GM23338 (cell line): ENCODE results near the gene ARPP21. TPM values are rescaled to one million over a fixed set of nuclear protein-coding genes. Genes with fewer than 3 reads are reported as not detected.

ENCODE experiments used
- ATAC-seq: fragments of 200-7000 bp; cut with Tn5 transposase; 3 replicates; pipeline ENCODE4 v1.9.1; 2020
- DNase-seq: peaks from one replicate; pipeline ENCODE4 v3.0.0-alpha.2; 2015; ENCODE audit warnings: low spot score
- H2AFZ ChIP-seq: fragments of 200-600 bp; sonication (generic); 2 replicates; pipeline ENCODE4 v1.8.0; 2016; ENCODE audit warnings: antibody characterized with exemption, mild to moderate bottlenecking, moderate library complexity
- H3F3A ChIP-seq: fragments of 200-600 bp; sonication (generic); replicated peaks from 2 replicates; pipeline ENCODE4 v1.8.0; 2017; ENCODE audit warnings: antibody characterized with exemption, mixed run types, low read depth
- H3K27ac ChIP-seq: fragments of 200-600 bp; sonication (generic); 2 replicates; pipeline ENCODE4 v1.6.1; 2016; ENCODE audit warnings: low read depth
- H3K27me3 ChIP-seq: fragments of 200-600 bp; sonication (generic); 2 replicates; pipeline ENCODE4 v1.8.0; 2016; ENCODE audit warnings: mild to moderate bottlenecking, mixed run types, moderate library complexity; ENCODE audit not compliant: insufficient read depth
- H3K36me3 ChIP-seq: fragments of 200-600 bp; sonication (generic); 2 replicates; pipeline ENCODE4 v1.8.0; 2016; ENCODE audit warnings: mild to moderate bottlenecking; ENCODE audit not compliant: insufficient read depth
- H3K4me1 ChIP-seq: fragments of 200-600 bp; sonication (generic); 2 replicates; pipeline ENCODE4 v1.8.0; 2016; ENCODE audit warnings: mild to moderate bottlenecking, moderate library complexity; ENCODE audit not compliant: insufficient read depth
- H3K4me2 ChIP-seq: fragments of 200-600 bp; sonication (generic); 2 replicates; pipeline ENCODE4 v1.7.1; 2017; ENCODE audit warnings: mixed run types
- H3K4me3 ChIP-seq: fragments of 200-600 bp; sonication (generic); 2 replicates; pipeline ENCODE4 v1.6.1; 2016; ENCODE audit warnings: mixed run types
- H3K79me2 ChIP-seq: fragments of 200-600 bp; sonication (generic); replicated peaks from 2 replicates; pipeline ENCODE4 v1.8.0; 2017; ENCODE audit warnings: mild to moderate bottlenecking; ENCODE audit not compliant: insufficient read depth
- H3K9me2 ChIP-seq: fragments of 200-600 bp; sonication (generic); 2 replicates; pipeline ENCODE4 v1.8.0; 2017; ENCODE audit not compliant: insufficient read depth
- H4K20me1 ChIP-seq: fragments of 200-600 bp; sonication (generic); replicated peaks from 2 replicates; pipeline ENCODE4 v1.8.0; 2017; ENCODE audit warnings: mild to moderate bottlenecking; ENCODE audit not compliant: insufficient read depth
- H3K27ac Mint-ChIP-seq: 2 replicates; pipeline ENCODE4 v1.8.0; 2020; ENCODE audit warnings: inconsistent platforms, mild to moderate bottlenecking, moderate library complexity, mixed read lengths
- H3K27me3 Mint-ChIP-seq: 3 replicates; pipeline ENCODE4 v1.8.0; 2022; ENCODE audit warnings: low read depth, mild to moderate bottlenecking, moderate library complexity, mixed read lengths, inconsistent platforms; ENCODE audit not compliant: insufficient read depth, poor library complexity
- H3K36me3 Mint-ChIP-seq: 3 replicates; pipeline ENCODE4 v1.8.0; 2021; ENCODE audit warnings: low read depth, mild to moderate bottlenecking, inconsistent platforms, moderate library complexity, mixed read lengths
- H3K4me1 Mint-ChIP-seq: 3 replicates; pipeline ENCODE4 v1.8.0; 2020; ENCODE audit warnings: mild to moderate bottlenecking, inconsistent platforms, mixed read lengths
- H3K4me3 Mint-ChIP-seq: 3 replicates; pipeline ENCODE4 v1.8.0; 2021; ENCODE audit warnings: moderate library complexity, mild to moderate bottlenecking, inconsistent platforms, mixed read lengths
- H3K9me3 Mint-ChIP-seq: 3 replicates; pipeline ENCODE4 v1.8.0; 2020; ENCODE audit warnings: moderate library complexity, mild to moderate bottlenecking, inconsistent platforms, mixed read lengths
- CREB1 ChIP-seq: fragments of 250-450 bp; sonication (Bioruptor Pico); IDR thresholded peaks from 2 replicates; pipeline ENCODE4 v1.5.0; 2020; ENCODE audit warnings: low read depth, mild to moderate bottlenecking, moderate library complexity
- ETS1 ChIP-seq: IDR thresholded peaks from 2 replicates; pipeline ENCODE4 v1.6.1; 2016; ENCODE audit warnings: antibody characterized with exemption
- EZH2 ChIP-seq: fragments of 200-600 bp; sonication (generic); IDR thresholded peaks from one replicate; pipeline ENCODE4 v1.8.0; 2017; ENCODE audit warnings: antibody characterized with exemption, mild to moderate bottlenecking, low read depth; ENCODE audit not compliant: unreplicated experiment
- EZH2phosphoT487 ChIP-seq: fragments of 200-600 bp; sonication (generic); IDR thresholded peaks from one replicate; pipeline ENCODE4 v1.8.1; 2018; ENCODE audit warnings: antibody characterized with exemption; ENCODE audit not compliant: unreplicated experiment
- NANOG ChIP-seq: IDR thresholded peaks from 2 replicates; pipeline ENCODE4 v1.6.1; 2016; ENCODE audit warnings: antibody characterized with exemption, borderline replicate concordance
- REST ChIP-seq: IDR thresholded peaks from one replicate; pipeline ENCODE4 v1.6.1; 2018; ENCODE audit warnings: antibody characterized with exemption; ENCODE audit not compliant: unreplicated experiment
- STAT1 ChIP-seq: IDR thresholded peaks from one replicate; pipeline ENCODE4 v1.6.1; 2016; ENCODE audit warnings: antibody characterized with exemption; ENCODE audit not compliant: unreplicated experiment
- ZNF114 ChIP-seq: fragments of 250-450 bp; sonication (Bioruptor Pico); IDR thresholded peaks from 2 replicates; pipeline ENCODE4 v1.5.0; 2020; ENCODE audit warnings: mild to moderate bottlenecking, moderate library complexity
- ZNF331 ChIP-seq: fragments of 250-450 bp; sonication (Bioruptor Pico); IDR thresholded peaks from 2 replicates; pipeline ENCODE4 v1.5.0; 2020; ENCODE audit warnings: low read depth, mild to moderate bottlenecking, moderate library complexity
- polyA plus RNA-seq: library from polyadenylated mRNA; unstranded; fragments of >200 nt; fragmentation: Nextera tagmentation; extraction: Ambion mirVana; gene quantifications from 2 replicates; pipeline ENCODE4 v1.2.1, GENCODE V29; 2016
- total RNA-seq: library from RNA; depleted of rRNA; stranded (reverse); fragments of >200 nt; shearing (Covaris generic); gene quantifications from 2 replicates; pipeline ENCODE4 v1.2.3, GENCODE V29; 2014
- TF ChIP-seq, protein P1 (sequence below): fragments of 250-450 bp; sonication (Bioruptor Pico); IDR thresholded peaks from 2 replicates; pipeline ENCODE4 v1.5.0; 2020; ENCODE audit warnings: mild to moderate bottlenecking, moderate library complexity

The ARPP21 gene
- total and polyA plus RNA-seq, 2 experiments from 2014 or later, result not detected

GRCh38 chr3:35705904-35706303 lies 66.6 kb downstream of the ARPP21 start:
- no peak overlapping the region for H2AFZ ChIP-seq
- H3F3A ChIP-seq, result no peaks in the 10 kb centered on the region
- no peaks in the 10 kb centered on the region for H3K79me2 ChIP-seq
- no peak overlapping the region for H3K4me2 ChIP-seq
- H3K36me3 ChIP-seq, result no peaks in the 10 kb centered on the region
- no peaks in the 10 kb centered on the region for H3K4me1 ChIP-seq
- Mint-ChIP-seq H3K27me3 (no peaks in the 10 kb centered on the region), H3K27ac (no peak overlapping the region), H3K9me3 (no peaks in the 10 kb centered on the region), H3K36me3 (no peaks in the 10 kb centered on the region), H3K4me1 (no peaks in the 10 kb centered on the region), H3K4me3 (no peak overlapping the region)
- no peak overlapping the region for H3K4me3 ChIP-seq
- no peak for DNase-seq
- H3K9me2 ChIP-seq, result no peaks in the 10 kb centered on the region
- no peak for ATAC-seq
- TF ChIP-seq CREB1 (CRISPR knock-in tag), result no peak
- no peaks in the 10 kb centered on the region for H4K20me1 ChIP-seq
- H3K27me3 ChIP-seq, result no peaks in the 10 kb centered on the region
- no peak overlapping the region for H3K27ac ChIP-seq

DNA sequence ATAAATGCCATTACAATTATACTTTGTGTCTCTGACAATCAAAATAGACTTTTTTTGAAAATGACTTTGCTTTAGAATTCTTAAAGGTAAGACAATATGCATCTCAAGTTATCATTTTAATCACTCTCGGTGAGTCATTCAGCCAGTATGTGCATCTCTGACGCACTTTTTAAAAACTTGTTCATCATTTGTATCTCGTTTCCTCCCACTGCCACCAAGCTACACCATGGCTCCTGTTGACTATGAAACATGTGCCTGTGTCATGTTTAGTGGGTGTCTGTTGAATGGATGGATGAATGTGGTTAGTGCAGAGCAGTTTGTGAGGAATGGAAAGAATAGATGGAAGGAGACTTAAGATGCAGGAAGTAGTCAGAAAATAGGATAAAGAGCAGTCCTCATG lies 68.6 kb downstream of the ARPP21 start:
- H3K79me2 ChIP-seq, result no peaks in the 10 kb centered on the region
- Mint-ChIP-seq H3K4me1 (no peaks in the 10 kb centered on the region), H3K4me3 (no peak overlapping the region), H3K27ac (no peak overlapping the region), H3K9me3 (no peaks in the 10 kb centered on the region), H3K36me3 (no peaks in the 10 kb centered on the region), H3K27me3 (no peaks in the 10 kb centered on the region)
- H3K4me3 ChIP-seq, result no peak overlapping the region
- no peaks in the 10 kb centered on the region for H3K9me2 ChIP-seq
- ATAC-seq, result no peak
- H3K4me2 ChIP-seq, result no peak overlapping the region
- no peaks in the 10 kb centered on the region for H3K27me3 ChIP-seq
- no peaks in the 10 kb centered on the region for H4K20me1 ChIP-seq
- H2AFZ ChIP-seq, result no peak overlapping the region
- no peak overlapping the region for H3K27ac ChIP-seq
- no peaks in the 10 kb centered on the region for H3F3A ChIP-seq
- no peak for DNase-seq
- H3K36me3 ChIP-seq, result no peaks in the 10 kb centered on the region
- H3K4me1 ChIP-seq, result no peaks in the 10 kb centered on the region
- TF ChIP-seq ZNF114 (CRISPR knock-in tag) (no peak), EZH2phosphoT487 (no peak), ETS1 (no peak), REST (no peak), CREB1 (CRISPR knock-in tag) (no peak), STAT1 (no peak), NANOG (no peak), ZNF331 (CRISPR knock-in tag) (no peak), EZH2 (no peak)
- TF ChIP-seq, protein P1, sequence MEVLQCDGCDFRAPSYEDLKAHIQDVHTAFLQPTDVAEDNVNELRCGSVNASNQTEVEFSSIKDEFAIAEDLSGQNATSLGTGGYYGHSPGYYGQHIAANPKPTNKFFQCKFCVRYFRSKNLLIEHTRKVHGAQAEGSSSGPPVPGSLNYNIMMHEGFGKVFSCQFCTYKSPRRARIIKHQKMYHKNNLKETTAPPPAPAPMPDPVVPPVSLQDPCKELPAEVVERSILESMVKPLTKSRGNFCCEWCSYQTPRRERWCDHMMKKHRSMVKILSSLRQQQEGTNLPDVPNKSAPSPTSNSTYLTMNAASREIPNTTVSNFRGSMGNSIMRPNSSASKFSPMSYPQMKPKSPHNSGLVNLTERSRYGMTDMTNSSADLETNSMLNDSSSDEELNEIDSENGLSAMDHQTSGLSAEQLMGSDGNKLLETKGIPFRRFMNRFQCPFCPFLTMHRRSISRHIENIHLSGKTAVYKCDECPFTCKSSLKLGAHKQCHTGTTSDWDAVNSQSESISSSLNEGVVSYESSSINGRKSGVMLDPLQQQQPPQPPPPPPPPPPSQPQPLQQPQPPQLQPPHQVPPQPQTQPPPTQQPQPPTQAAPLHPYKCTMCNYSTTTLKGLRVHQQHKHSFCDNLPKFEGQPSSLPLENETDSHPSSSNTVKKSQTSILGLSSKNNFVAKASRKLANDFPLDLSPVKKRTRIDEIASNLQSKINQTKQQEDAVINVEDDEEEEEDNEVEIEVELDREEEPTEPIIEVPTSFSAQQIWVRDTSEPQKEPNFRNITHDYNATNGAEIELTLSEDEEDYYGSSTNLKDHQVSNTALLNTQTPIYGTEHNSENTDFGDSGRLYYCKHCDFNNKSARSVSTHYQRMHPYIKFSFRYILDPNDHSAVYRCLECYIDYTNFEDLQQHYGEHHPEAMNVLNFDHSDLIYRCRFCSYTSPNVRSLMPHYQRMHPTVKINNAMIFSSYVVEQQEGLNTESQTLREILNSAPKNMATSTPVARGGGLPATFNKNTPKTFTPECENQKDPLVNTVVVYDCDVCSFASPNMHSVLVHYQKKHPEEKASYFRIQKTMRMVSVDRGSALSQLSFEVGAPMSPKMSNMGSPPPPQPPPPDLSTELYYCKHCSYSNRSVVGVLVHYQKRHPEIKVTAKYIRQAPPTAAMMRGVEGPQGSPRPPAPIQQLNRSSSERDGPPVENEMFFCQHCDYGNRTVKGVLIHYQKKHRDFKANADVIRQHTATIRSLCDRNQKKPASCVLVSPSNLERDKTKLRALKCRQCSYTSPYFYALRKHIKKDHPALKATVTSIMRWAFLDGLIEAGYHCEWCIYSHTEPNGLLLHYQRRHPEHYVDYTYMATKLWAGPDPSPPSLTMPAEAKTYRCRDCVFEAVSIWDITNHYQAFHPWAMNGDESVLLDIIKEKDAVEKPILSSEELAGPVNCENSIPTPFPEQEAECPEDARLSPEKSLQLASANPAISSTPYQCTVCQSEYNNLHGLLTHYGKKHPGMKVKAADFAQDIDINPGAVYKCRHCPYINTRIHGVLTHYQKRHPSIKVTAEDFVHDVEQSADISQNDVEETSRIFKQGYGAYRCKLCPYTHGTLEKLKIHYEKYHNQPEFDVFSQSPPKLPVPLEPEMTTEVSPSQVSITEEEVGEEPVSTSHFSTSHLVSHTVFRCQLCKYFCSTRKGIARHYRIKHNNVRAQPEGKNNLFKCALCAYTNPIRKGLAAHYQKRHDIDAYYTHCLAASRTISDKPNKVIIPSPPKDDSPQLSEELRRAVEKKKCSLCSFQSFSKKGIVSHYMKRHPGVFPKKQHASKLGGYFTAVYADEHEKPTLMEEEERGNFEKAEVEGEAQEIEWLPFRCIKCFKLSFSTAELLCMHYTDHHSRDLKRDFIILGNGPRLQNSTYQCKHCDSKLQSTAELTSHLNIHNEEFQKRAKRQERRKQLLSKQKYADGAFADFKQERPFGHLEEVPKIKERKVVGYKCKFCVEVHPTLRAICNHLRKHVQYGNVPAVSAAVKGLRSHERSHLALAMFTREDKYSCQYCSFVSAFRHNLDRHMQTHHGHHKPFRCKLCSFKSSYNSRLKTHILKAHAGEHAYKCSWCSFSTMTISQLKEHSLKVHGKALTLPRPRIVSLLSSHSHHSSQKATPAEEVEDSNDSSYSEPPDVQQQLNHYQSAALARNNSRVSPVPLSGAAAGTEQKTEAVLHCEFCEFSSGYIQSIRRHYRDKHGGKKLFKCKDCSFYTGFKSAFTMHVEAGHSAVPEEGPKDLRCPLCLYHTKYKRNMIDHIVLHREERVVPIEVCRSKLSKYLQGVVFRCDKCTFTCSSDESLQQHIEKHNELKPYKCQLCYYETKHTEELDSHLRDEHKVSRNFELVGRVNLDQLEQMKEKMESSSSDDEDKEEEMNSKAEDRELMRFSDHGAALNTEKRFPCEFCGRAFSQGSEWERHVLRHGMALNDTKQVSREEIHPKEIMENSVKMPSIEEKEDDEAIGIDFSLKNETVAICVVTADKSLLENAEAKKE, result no peak
